Retinal pigment epithelial cell (primary cell): ENCODE data around the gene NCEH1.

ENCODE experiments used
- DNase-seq: peaks from one replicate; pipeline ENCODE4 v3.0.0-alpha.2; 2010; ENCODE audit warnings: low read depth
- H3K4me3 ChIP-seq: 2 replicates; pipeline ENCODE4 v1.5.1; 2011; ENCODE audit warnings: mild to moderate bottlenecking, low read length, control low read depth, moderate library complexity
- CTCF ChIP-seq: conservative IDR thresholded peaks from 2 replicates; pipeline ENCODE4 v1.5.1; 2011; ENCODE audit warnings: low read depth, low read length, control low read depth, inconsistent platforms

The NCEH1 gene

GRCh38 chr3:172716476-172716875 lies 5.6 kb upstream of the NCEH1 start:
- TF ChIP-seq CTCF, result no peak
- no peak overlapping the region for H3K4me3 ChIP-seq
- DNase-seq, result no peak

GRCh38 chr3:172713316-172713715 lies 2.4 kb upstream of the NCEH1 start:
- no peak overlapping the region for H3K4me3 ChIP-seq
- no peak for TF ChIP-seq CTCF
- no peak for DNase-seq

- DNase-seq, result no peak
- H3K4me3 ChIP-seq, result peak overlapping the region; percentile 94
- TF ChIP-seq CTCF, result no peak
Observed at GRCh38 chr3:172711454-172711795, 558 bp upstream of the NCEH1 start.

GRCh38 chr3:172709774-172710663 lies 848 bp downstream of the NCEH1 start:
- H3K4me3 ChIP-seq, result peak overlapping the region; percentile 94
- TF ChIP-seq CTCF, result no peak
- no peak for DNase-seq

- no peak for DNase-seq
- peak overlapping the region; percentile 94 for H3K4me3 ChIP-seq
Observed at GRCh38 chr3:172708921-172709773, 1.7 kb downstream of the NCEH1 start.

GRCh38 chr3:172707967-172708366 lies 2.9 kb downstream of the NCEH1 start:
- peak; percentile 66 for DNase-seq
- no peak for TF ChIP-seq CTCF
- H3K4me3 ChIP-seq, result no peak overlapping the region

More at GRCh38 chr3:172708921-172709773, 1.7 kb downstream of the NCEH1 start:
- no peak for TF ChIP-seq CTCF
